ENCODE measurements around the gene NXPE2. TPM values are rescaled to one million over a fixed set of nuclear protein-coding genes. Genes with fewer than 3 reads are reported as not detected.
A peak's percentile ranks its signal among the peaks of the same experiment; 100 is the strongest.
"Not testable (repeated sequence)": the region's sequence is repeated elsewhere in the genome, so short reads cannot be mapped to it uniquely, and the experiment has no call there.

NXPE2 gene
- 0.11 and 0.13 TPM in 2 replicates for total RNA-seq (2014; rRNA removed)
- not detected for polyA plus RNA-seq (2012)

DNA sequence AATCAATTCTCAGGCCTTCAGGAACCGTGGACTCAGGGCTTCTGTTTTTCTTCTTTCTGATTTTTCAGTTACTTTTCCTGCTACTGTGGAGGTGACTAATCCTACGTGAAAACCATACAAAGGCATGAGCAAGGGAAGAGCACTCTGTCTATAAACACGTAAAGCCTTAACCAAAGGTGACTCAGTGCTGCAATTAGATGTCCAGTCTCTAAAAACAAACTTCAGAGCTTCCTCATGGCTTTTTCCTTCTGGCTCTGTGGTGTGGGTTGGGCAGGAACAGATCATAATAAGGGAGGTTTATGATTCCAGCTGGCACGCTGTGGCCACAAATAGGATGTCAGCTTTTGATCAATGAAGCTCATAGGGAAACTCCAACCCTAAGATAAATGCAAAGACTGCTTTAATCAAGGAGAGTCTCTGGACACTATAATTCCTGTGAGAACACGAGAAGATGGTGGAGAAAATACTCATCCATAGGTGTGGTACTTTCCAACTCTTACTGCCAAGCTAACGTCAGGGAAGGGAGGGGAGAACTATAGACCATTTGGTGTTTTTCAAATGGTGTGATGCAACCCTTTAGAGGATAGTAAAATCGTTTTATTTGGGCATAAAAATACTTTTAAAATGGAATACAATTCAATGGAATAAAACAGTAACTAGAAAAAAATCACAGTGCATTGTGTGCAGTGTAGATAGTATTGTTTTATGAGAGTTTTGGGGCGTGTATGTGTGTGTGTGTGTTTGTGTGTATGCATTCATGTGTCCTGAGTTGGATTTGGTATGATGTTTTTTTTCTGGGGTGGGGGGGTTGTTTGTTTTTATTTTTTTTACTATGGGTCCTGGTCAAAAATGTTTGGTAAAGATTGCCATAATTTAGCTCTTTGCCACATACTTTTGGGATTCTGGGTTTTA, at the start of gene NXPE2:
NXPE2 (plus strand) TSS at position 403 of the 912 bp plus-strand sequence; CDS start at position 452, 49 bp downstream.
- peak; percentile 77 for DNase-seq (ENCODE audit: low read depth)

DNA sequence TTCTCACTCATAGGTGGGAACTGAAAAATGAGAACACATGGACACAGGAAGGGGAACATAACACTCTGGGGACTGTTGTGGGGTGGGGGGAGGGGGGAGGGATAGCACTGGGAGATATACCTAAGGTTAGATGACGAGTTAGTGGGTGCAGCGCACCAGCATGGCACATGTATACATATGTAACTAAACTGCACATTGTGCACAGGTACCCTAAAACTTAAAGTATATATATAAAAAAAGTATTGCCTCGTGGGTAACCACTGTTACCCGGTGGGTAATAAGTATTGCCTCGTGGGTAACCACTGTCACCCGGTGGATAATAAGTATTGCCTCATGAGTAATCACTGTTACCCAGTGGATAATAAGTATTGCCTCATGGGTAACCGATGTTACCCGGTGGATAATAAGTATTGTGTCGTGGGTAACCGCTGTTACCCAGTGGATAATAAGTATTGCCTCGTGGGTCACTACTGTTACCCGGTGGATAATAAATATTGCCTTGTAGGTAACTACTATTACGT, 46.8 kb upstream of the NXPE2 start:
- DNase-seq (ENCODE audit: low read depth) = not testable (repeated sequence)

- DNase-seq (ENCODE audit: low read depth) = not testable (repeated sequence)
Observed at GRCh38 chr11:114639440-114639839, 38.9 kb upstream of the NXPE2 start.

DNA sequence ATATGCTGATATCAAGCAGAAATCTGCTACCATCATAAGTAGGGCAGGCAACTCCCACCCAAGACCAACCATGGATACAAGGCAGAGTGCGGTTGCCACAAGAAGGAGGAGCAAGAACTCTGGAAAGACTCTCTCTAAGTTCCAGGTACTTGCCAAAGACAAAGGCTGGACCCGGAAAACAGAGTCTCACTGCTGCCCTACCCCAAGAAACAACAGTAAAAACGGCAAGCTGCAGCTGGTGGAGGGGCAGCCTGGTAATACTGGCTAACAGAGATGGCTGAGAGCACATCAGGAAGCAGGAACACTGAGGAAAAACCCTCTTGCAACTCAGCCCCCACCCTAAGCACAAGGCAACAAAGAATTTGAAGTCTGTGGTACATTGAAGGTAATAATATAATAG, 27.7 kb upstream of the NXPE2 start:
- no peak for DNase-seq (ENCODE audit: low read depth)

DNA sequence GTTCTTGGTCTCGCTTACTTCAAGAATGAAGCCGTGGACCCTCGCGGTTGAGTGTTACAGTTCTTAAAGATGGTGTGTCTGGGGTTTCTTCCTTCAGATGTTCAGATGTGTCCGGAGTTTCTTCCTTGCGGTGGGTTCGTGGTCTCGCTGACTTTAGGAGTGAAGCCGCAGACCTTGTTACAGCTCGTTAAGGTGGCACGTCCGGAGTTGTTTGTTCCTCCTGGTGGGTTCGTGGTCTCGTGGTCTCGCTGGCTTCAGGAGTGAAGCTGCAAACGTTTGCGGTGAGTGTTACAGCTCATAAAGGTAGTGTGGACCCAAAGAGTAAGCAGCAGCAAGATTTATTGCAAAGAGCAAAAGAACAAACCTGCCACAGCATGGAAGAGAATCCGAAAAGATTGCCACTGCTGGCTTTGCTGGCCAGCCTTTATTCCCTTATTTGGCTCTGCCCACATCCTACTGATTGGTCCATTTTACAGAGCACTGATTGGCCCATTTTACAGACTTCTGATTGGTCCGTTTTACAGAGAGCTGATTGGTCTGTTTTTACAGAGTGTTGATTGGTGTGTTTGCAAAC, 27.1 kb upstream of the NXPE2 start:
- no peak for DNase-seq (ENCODE audit: low read depth)

GRCh38 chr11:114653148-114653547, 25.2 kb upstream of the NXPE2 start:
- DNase-seq (ENCODE audit: low read depth) = no peak

GRCh38 chr11:114664641-114665040, 13.7 kb upstream of the NXPE2 start:
- no peak for DNase-seq (ENCODE audit: low read depth)

DNA sequence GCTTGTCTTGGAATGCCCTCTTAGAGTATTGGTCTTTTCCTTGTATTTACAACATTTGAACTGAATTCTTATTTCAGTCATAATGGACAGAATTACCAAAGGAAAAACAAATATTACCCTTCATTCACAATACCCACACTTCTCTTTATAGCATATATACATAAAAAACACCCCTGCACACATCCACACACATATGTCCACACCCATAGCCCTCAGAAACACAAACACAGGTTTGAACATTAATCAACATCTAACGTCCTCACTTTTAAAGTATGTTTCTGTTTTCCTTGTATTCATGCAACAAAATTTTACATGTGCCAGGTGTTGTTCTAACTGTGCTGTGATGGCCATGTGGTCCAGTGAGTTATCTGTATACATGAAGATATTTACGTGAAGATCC, 11.6 kb upstream of the NXPE2 start:
- DNase-seq (ENCODE audit: low read depth) = no peak

GRCh38 chr11:114668109-114668508, 10.2 kb upstream of the NXPE2 start:
- no peak for DNase-seq (ENCODE audit: low read depth)

GRCh38 chr11:114673661-114674060, 4.7 kb upstream of the NXPE2 start:
- DNase-seq (ENCODE audit: low read depth) = no peak

- no peak for DNase-seq (ENCODE audit: low read depth)
Observed at GRCh38 chr11:114679505-114679904, 1.2 kb downstream of the NXPE2 start.

GRCh38 chr11:114683007-114683406, 4.7 kb downstream of the NXPE2 start:
- peak; percentile 7 for DNase-seq (ENCODE audit: low read depth)

DNA sequence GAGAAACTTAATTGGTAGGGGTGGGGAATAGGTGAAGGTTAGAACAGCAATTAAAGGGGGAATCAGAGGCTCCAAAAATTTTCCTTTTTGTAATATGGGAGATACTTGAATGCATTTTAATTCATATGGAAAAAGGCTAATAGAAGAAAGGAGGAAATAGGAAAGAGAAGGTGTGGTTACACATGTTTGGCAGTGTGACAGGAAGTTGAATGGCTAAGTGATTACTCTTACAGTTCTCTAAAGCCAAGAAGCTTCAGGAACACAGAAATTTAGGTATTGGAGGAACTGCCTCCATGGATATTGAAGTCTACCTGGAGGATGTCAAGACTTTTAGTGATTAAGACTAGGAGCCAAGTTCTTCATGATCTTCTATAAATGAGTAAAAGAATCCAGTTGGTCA, 6.3 kb downstream of the NXPE2 start:
- no peak for DNase-seq (ENCODE audit: low read depth)

DNA sequence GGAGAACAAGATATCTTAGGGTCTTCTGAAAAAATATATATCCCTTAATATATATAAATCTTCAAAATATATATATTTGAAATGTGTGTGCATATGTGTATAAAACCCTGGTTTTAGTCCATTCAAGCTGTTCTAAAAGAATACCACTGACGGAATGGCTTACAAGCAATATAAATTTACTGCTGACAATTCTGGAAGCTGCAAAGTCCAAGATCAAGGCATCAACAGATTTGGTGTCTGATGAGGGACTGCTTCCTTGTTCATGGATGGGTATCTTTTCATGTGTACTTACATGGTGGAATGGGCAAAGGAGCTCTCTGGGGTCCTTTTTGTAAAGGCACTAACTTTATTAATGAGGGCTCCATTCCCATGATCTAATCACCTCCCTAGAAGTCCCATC, 6.8 kb downstream of the NXPE2 start:
- DNase-seq (ENCODE audit: low read depth) = no peak

DNA sequence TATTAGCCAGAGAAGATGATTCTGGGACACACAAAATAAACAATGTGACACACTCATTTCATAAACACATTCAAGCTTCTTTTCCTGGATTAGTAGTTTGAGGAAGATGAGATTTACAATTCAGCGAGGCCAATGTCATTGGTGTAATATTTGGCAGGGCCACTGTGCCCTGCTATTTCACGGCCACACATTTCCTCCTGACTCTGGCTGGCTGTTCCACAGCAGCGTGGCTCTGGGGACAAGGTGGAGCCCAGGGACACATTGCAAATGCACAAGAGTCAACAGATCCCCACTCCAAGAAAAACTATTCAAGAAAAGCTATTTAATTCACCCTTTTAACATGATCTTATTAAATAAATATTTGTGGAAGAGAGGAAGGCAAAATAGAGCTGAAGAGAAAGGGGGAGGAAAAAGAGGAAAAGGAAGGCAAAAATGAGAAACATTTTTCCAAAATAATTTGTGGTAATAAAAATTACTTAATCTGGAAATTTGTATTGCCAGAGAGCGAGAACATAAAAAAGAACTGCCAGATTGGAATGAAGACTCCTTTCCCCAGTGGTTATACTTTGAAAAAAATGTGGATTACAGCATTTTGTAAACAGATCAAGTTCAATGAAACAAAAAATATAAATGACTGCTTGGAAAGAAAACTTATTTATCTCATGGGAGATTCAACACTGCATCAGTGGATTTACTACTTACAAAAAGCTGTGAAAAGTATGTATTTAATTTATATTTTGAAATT, 27.1 kb downstream of the NXPE2 start:
- no peak for DNase-seq (ENCODE audit: low read depth)

GRCh38 chr11:114709960-114710359, 31.6 kb downstream of the NXPE2 start:
- no peak for DNase-seq (ENCODE audit: low read depth)

DNA sequence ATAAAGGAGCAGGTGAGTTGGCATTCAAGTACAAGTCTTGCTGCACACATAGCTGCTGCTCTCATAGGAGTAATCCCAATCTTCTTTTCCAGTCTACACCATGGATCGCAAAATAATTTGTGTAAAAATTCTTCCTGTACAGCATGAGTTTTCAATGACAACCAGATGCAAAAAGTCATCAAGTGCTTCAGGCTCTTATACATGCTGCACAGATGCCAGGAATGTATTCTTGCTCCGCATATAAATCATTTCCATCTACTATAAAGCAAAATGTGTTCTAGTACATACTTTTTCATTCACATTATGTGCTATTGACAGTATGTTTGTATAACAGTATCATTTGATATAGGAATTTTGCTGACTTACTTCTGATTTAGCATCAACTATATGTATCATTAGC, 35.4 kb downstream of the NXPE2 start:
- no peak for DNase-seq (ENCODE audit: low read depth)

GRCh38 chr11:114719562-114719961, 41.2 kb downstream of the NXPE2 start:
- no peak for DNase-seq (ENCODE audit: low read depth)

GRCh38 chr11:114724916-114725524, 46.7 kb downstream of the NXPE2 start:
- DNase-seq (ENCODE audit: low read depth) = no peak

DNA sequence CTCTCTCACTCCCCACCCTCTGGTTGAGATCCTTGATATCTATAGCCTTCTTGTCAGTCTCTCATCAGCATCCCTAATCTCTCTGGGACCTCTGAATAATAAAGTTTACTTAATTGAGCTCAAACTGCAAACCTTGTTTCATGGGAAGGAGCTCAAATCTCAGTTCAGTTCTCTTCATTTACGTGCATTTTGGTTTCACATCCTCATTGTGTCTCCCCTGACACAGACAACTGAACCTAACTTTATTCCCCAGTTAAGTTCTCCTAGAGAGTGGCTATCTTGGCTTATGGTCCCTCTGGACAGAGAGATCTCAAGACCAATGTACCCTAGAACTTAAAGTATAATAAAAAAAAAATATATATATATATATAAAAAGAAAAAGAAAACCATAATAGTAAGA, 47.3 kb downstream of the NXPE2 start:
- DNase-seq (ENCODE audit: low read depth) = no peak

- DNase-seq (ENCODE audit: low read depth) = no peak
Observed at GRCh38 chr11:114736806-114737205, 58.5 kb downstream of the NXPE2 start.

DNA sequence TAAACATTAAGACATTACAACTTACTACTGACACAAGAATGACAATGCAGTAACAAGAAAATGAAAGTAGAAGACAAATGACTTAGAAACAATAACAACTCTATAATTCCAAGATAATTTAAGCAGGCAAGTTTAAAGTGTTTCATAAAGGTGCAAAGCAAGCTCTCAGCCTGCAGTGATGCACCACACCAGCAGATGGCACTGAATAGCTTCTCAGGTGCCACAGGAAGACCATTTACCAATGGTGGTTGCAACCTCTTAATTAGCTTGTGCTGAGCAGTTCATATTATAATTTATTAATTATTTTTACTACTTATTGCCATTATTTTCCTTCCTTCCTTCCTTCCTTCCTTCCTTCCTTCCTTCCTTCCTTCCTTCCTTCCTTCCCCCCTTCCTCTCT, 60.6 kb downstream of the NXPE2 start:
- peak; percentile 34 for DNase-seq (ENCODE audit: low read depth)

All from LHCN-M2 (cell line).